Lung (tissue), 12 donors: ENCODE results near the gene P2RX2. TPM values are rescaled to one million over a fixed set of nuclear protein-coding genes. Genes with fewer than 3 reads are reported as not detected.

Experiments used
- ATAC-seq: fragments of 200-7000 bp; cut with Tn5 transposase; one replicate; pipeline ENCODE4 v1.9.1; 2020; ENCODE audit warnings: moderate number of reproducible peaks; ENCODE audit not compliant: insufficient read depth, low FRiP score
- DNase-seq, 3 donors: peaks; one replicate each; pipeline ENCODE4 v3.0.0-alpha.2; 2013 to 2017
- H3K27ac ChIP-seq, 2 donors: one replicate each; pipeline ENCODE4 v1.5.1; 2013; ENCODE audit warnings: mild to moderate bottlenecking in 2 of 2, moderate library complexity in 2 of 2, control low read depth in 1 of 2, inconsistent platforms in 1 of 2, low read depth in 1 of 2, low read length in 1 of 2
- H3K27me3 ChIP-seq, 3 donors: one replicate each; pipeline ENCODE4 v1.5.1; 2013; ENCODE audit warnings: low read length in 2 of 3; ENCODE audit not compliant: control insufficient read depth in 3 of 3, insufficient read depth in 3 of 3
- H3K36me3 ChIP-seq, 4 donors: one replicate each; pipeline ENCODE4 v1.5.1; 2013; ENCODE audit warnings: low read length in 4 of 4, mild to moderate bottlenecking in 1 of 4, moderate library complexity in 1 of 4; ENCODE audit not compliant: control insufficient read depth in 4 of 4, insufficient read depth in 4 of 4
- H3K4me1 ChIP-seq, 5 donors: one replicate each; pipeline ENCODE4 v1.5.1; 2013; ENCODE audit warnings: low read length in 5 of 5, mild to moderate bottlenecking in 2 of 5, moderate library complexity in 1 of 5; ENCODE audit not compliant: control insufficient read depth in 5 of 5, insufficient read depth in 5 of 5
- H3K4me3 ChIP-seq: one replicate; pipeline ENCODE4 v1.5.1; 2013; ENCODE audit warnings: mild to moderate bottlenecking, control low read depth, moderate library complexity
- H3K9ac ChIP-seq, 2 donors: one replicate each; pipeline ENCODE4 v1.5.1; 2013; ENCODE audit warnings: low read length in 2 of 2, control low read depth in 1 of 2; ENCODE audit not compliant: insufficient read depth in 1 of 2
- H3K9me3 ChIP-seq, 4 donors: one replicate each; pipeline ENCODE4 v1.5.1; 2013; ENCODE audit warnings: low read length in 3 of 4, mild to moderate bottlenecking in 1 of 4, moderate library complexity in 1 of 4; ENCODE audit not compliant: control insufficient read depth in 4 of 4, insufficient read depth in 3 of 4
- CTCF ChIP-seq: IDR thresholded peaks from 2 replicates; pipeline ENCODE4 v1.5.1; 2012; ENCODE audit warnings: mild to moderate bottlenecking; ENCODE audit errors: control extremely low read depth, extremely low read depth
- WGBS, 2 donors: extraction: QIAGEN DNeasy Blood & Tissue Kit; methylation state at CpG; one replicate each; pipeline ENCODE4 v1.1.7; 2013; 5-methylcytosine and 5-hydroxymethylcytosine counted together
- polyA plus RNA-seq, 2 donors: library from polyadenylated mRNA; stranded (reverse); fragments of 200-250 nt; gene quantifications; one replicate each; pipeline ENCODE4 v1.2.1, GENCODE V29; 2013
- total RNA-seq, 2 donors: library from RNA; depleted of rRNA in 1 of 2; stranded (reverse); fragments of >200 nt in 1 of 2; gene quantifications; one replicate each; pipeline ENCODE4 v1.2.1, GENCODE V29; 2014 to 2021
- donor health status: control.
- donor health status: control.
- donor health status: Bipolar disorder and iron deficiency.
- donor health status: healthy.
- donor health status: DM: yes; HTN: yes; CAD: no.

The P2RX2 gene
- total and polyA plus RNA-seq, 4 donors = 0.05 to 3.4 (median 0.90) TPM

- 83 to 87% methylated on average over 17 of the region's 17 CpGs for WGBS, 2 donors
- H3K27me3 ChIP-seq = no peaks in the 10 kb centered on the region
- H3K9ac ChIP-seq = no peak overlapping the region
- peaks cover 6 to 40% (median 20%) of the 10 kb centered on the region in 4 donors for H3K36me3 ChIP-seq
- H3K27ac ChIP-seq = no peak overlapping the region
- no peaks in the 10 kb centered on the region for H3K4me1 ChIP-seq
- H3K9me3 ChIP-seq = peaks cover 0 to 3% (median 0%) of the 10 kb centered on the region in 4 donors
- no peak for TF ChIP-seq CTCF
- H3K4me3 ChIP-seq = no peak overlapping the region
- ATAC-seq (no peak), DNase-seq (no peak)
Observed at GRCh38 chr12:132581348-132582057, 37.1 kb upstream of the P2RX2 start.

DNA sequence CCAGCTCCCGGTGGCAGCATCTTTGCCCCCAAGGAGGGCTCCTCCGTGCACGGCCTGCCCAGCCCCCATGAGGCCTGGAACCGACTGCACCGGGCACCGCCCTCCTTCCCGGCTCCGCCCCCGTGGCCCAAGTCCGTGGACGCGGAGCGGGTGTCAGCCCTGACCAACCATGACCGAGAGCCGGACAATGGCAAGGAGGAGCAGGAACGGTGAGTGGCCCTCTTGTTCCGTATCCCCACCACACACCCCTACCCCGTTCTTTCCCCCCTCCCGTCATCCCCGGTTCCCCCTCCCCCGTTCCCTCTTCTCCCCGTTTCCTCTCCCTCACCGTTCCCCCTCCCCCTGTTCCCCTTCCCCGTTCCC lies 36.5 kb upstream of the P2RX2 start:
- Histone ChIP-seq H3K27ac (no peak overlapping the region), H3K36me3 (peaks cover 6 to 35% (median 17%) of the 10 kb centered on the region in 4 donors), H3K4me1 (no peaks in the 10 kb centered on the region), H3K9ac (no peak overlapping the region), H3K9me3 (peaks cover 0 to 3% (median 0%) of the 10 kb centered on the region in 4 donors), H3K4me3 (no peak overlapping the region), H3K27me3 (no peaks in the 10 kb centered on the region)
- DNase-seq (no peak), ATAC-seq (no peak)
- TF ChIP-seq CTCF = no peak
- WGBS, 2 donors = 73 to 75% methylated on average over 19 to 24 of the region's 24 CpGs

DNA sequence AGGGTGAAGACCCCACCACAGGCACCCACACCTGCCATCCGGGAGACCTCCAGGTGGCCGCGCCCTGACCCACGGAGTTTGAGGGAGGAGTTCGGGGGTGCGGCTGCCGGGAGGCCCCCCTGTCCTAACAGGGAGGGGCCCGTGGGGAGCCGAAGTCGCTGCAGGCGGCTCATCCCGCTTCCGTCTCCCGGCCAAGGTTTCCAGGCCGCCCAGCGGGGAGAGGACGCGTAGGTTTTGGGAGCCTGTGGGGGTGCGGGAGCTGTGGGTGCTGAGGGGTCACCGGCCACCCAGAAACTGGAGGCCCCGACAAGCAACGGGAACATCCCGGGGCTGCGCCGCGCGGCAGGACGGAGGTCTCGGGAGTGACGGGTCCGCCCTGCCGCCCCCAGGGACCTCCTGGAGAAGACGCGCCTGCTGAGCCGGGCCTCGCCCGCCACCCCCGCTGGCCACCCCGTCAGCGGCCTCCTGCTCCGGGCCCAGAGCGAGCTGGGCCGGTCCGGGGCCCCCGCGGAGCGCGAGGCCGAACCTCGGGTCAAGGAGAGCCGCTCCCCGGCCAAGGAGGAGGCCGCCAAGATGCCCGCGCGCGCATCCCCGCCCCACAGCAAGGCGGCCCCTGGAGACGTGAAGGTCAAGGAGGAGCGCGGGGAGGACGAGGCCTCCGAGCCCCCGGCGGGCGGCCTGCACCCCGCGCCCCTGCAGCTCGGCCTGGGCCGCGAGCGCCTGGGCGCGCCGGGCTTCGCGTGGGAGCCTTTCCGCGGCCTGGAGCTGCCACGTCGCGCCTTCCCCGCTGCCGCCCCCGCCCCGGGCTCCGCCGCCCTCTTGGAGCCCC lies 35.8 kb upstream of the P2RX2 start:
- Histone ChIP-seq H3K4me1 (no peaks in the 10 kb centered on the region), H3K36me3 (peaks cover 2 to 27% (median 15%) of the 10 kb centered on the region in 4 donors), H3K4me3 (no peak overlapping the region), H3K9ac (no peak overlapping the region), H3K27me3 (no peaks in the 10 kb centered on the region), H3K27ac (no peak overlapping the region), H3K9me3 (no peaks in the 10 kb centered on the region)
- DNase-seq (peak in 1 of 3 donors; percentile 25), ATAC-seq (no peak)
- 86 to 93% methylated on average over 88 to 89 of the region's 89 CpGs for WGBS, 2 donors
- no peak for TF ChIP-seq CTCF
